HCT116 (cell line): Measurements from ENCODE around the gene PSG2. TPM values are rescaled to one million over a fixed set of nuclear protein-coding genes. Genes with fewer than 3 reads are reported as not detected.
"Not testable (repeated sequence)": the region's sequence is repeated elsewhere in the genome, so short reads cannot be mapped to it uniquely, and the experiment has no call there.

Experiments used
- ATAC-seq: fragments of 200-7000 bp; cut with Tn5 transposase; 2 replicates; pipeline ENCODE4 v1.9.1; 2020; ENCODE audit warnings: mild to moderate bottlenecking, moderate library complexity
- BruUV-seq: library from RNA; stranded (reverse); fragments of 400-500 nt; replicated peaks from 2 replicates; lab custom pipeline; 2021; lab: Mats Ljungman, UMichigan
- CTCF ChIA-PET: fragments of 300-600 bp; sonication (Branson Sonifier 250); formaldehyde crosslinking; loops from one replicate; lab custom pipeline; 2021; ENCODE audit warnings: antibody characterized with exemption; lab: Charles Lee
- POLR2A ChIA-PET: fragments of 300-600, 350-600 bp; sonication (Branson Sonifier 250); formaldehyde crosslinking; loops from one replicate; lab custom pipeline; 2021; ENCODE audit warnings: antibody characterized with exemption; lab: Charles Lee
- RAD21 ChIA-PET, 2 experiments: fragments of 300-600 bp; sonication (Branson Sonifier 250); formaldehyde crosslinking; loops; one replicate each; lab custom pipeline; 2023; ENCODE audit warnings: low total read pairs in 2 of 2; ENCODE audit not compliant: uncharacterized antibody in 2 of 2, unreplicated experiment in 2 of 2, low non-redundant PET in 1 of 2; lab: Charles Lee
- DNase-seq: peaks from one replicate; pipeline ENCODE4 v3.0.0-alpha.2; 2010; ENCODE audit warnings: low read depth, low spot score
- H2AFZ ChIP-seq: fragments of 200-600 bp; shearing (Covaris generic), sonication (generic); 2 replicates; pipeline ENCODE4 v1.6.1; 2017; ENCODE audit warnings: low read depth, mixed run types, mixed read lengths, antibody characterized with exemption, low read length; ENCODE audit not compliant: poor library complexity, severe bottlenecking
- H3K27ac ChIP-seq: 2 replicates; pipeline ENCODE4 v1.5.1; 2012; ENCODE audit warnings: low read depth, low read length
- H3K27me3 ChIP-seq: fragments of 200-600 bp; sonication (generic); 2 replicates; pipeline ENCODE4 v1.6.1; 2016; ENCODE audit warnings: mixed run types, low read length, mixed read lengths; ENCODE audit not compliant: insufficient read depth
- H3K36me3 ChIP-seq, 2 experiments: fragments of 200-500 bp in 1 of 2; fragments of 200-600 bp in 1 of 2; sonication (Bioruptor generic) in 1 of 2; sonication (generic) in 1 of 2; 2 replicates each; pipeline versions ENCODE4 v1.5.1 to v1.6.1; 2014 to 2016; ENCODE audit warnings: low read length in 2 of 2, inconsistent platforms in 1 of 2, mixed read lengths in 1 of 2, mixed run types in 1 of 2; ENCODE audit not compliant: insufficient read depth in 2 of 2, control insufficient read depth in 1 of 2
- H3K4me1 ChIP-seq, 2 experiments: fragments of 200-600 bp in 1 of 2; sonication (generic) in 1 of 2; 2 replicates each; pipeline versions ENCODE4 v1.5.1 to v1.6.1; 2012 to 2017; ENCODE audit warnings: low read length in 2 of 2, inconsistent platforms in 1 of 2, mild to moderate bottlenecking in 1 of 2, mixed read lengths in 1 of 2, mixed run types in 1 of 2, moderate library complexity in 1 of 2; ENCODE audit not compliant: insufficient read depth in 2 of 2, control insufficient read depth in 1 of 2
- H3K4me2 ChIP-seq: fragments of 200-600 bp; sonication (generic); 2 replicates; pipeline ENCODE4 v1.6.1; 2017; ENCODE audit warnings: mixed run types, low read length, mixed read lengths
- H3K4me3 ChIP-seq, 2 experiments: fragments of 200-600 bp in 1 of 2; sonication (generic) in 1 of 2; replicated peaks in 1 of 2; 2 replicates each; pipeline ENCODE4 v1.5.1; 2011 to 2016; ENCODE audit warnings: low read length in 2 of 2, control low read depth in 1 of 2, low read depth in 1 of 2, mild to moderate bottlenecking in 1 of 2, mixed read lengths in 1 of 2, mixed run types in 1 of 2
- H3K79me2 ChIP-seq: fragments of 200-600 bp; sonication (generic); 2 replicates; pipeline ENCODE4 v1.6.1; 2017; ENCODE audit warnings: mild to moderate bottlenecking, mixed run types, low read length, moderate library complexity, mixed read lengths; ENCODE audit not compliant: insufficient read depth
- H3K9ac ChIP-seq: fragments of 200-600 bp; sonication (generic); 2 replicates; pipeline ENCODE4 v1.6.1; 2016; ENCODE audit warnings: low read length, mixed read lengths
- H3K9me2 ChIP-seq: fragments of 200-600 bp; sonication (generic), shearing (Covaris generic); 2 replicates; pipeline ENCODE4 v1.6.1; 2017; ENCODE audit warnings: mixed run types, mild to moderate bottlenecking, moderate library complexity; ENCODE audit not compliant: insufficient read depth
- H3K9me3 ChIP-seq, 2 experiments: fragments of 200-500 bp in 1 of 2; fragments of 200-600 bp in 1 of 2; sonication (Bioruptor generic) in 1 of 2; sonication (generic) in 1 of 2; 2 replicates each; pipeline ENCODE4 v1.6.1; 2014 to 2017; ENCODE audit warnings: low read length in 2 of 2, mixed read lengths in 2 of 2, inconsistent platforms in 1 of 2, low read depth in 1 of 2, mild to moderate bottlenecking in 1 of 2, mixed run types in 1 of 2, moderate library complexity in 1 of 2; ENCODE audit not compliant: control insufficient read depth in 1 of 2, insufficient read depth in 1 of 2
- H4K20me1 ChIP-seq: fragments of 200-600 bp; sonication (generic), shearing (Covaris generic); 2 replicates; pipeline ENCODE4 v1.6.1; 2017; ENCODE audit warnings: mixed run types, mild to moderate bottlenecking, moderate library complexity; ENCODE audit not compliant: insufficient read depth
- CEBPB ChIP-seq: IDR thresholded peaks from 2 replicates; pipeline ENCODE4 v1.6.1; 2012; ENCODE audit warnings: low read depth
- EZH2phosphoT487 ChIP-seq: fragments of 200-600 bp; IDR thresholded peaks from 2 replicates; pipeline ENCODE4 v1.6.1; 2018; ENCODE audit warnings: antibody characterized with exemption, borderline replicate concordance
- RAD21 ChIP-seq: IDR thresholded peaks from 2 replicates; pipeline ENCODE4 v1.6.1; 2012; ENCODE audit warnings: low read depth, mild to moderate bottlenecking
- intact Hi-C: fragments of 100-400 bp; cut with micrococcal nuclease; formaldehyde crosslinking; loops from 2 replicates; pipeline ENCODE4 v1.10.0; 2022
- total RNA-seq: library from RNA; stranded (reverse); gene quantifications from one replicate; pipeline ENCODE4 v1.2.1, GENCODE V29; 2021; ENCODE audit not compliant: unreplicated experiment
- TF ChIP-seq, protein P1 (sequence below), 3 experiments: fragments of 200-600 bp in 1 of 3; sonication (generic) in 1 of 3; IDR thresholded peaks in 2 of 3; conservative IDR thresholded peaks in 1 of 3; 2 replicates each; pipeline ENCODE4 v1.5.1; 2012 to 2017; ENCODE audit warnings: low read depth in 2 of 3, low read length in 2 of 3, antibody characterized with exemption in 1 of 3, borderline replicate concordance in 1 of 3, control low read depth in 1 of 3, mild to moderate bottlenecking in 1 of 3, mixed read lengths in 1 of 3, mixed run types in 1 of 3, moderate library complexity in 1 of 3; ENCODE audit not compliant: insufficient read depth in 1 of 3

PSG2 gene
- total RNA-seq, 1 experiment from 2014 or later, result not detected

- H3K9me2 ChIP-seq, result no peaks in the 10 kb centered on the region
- intact Hi-C loops, result loop anchor here (5.0 to 10.0 kb wide), 3 partner anchors 90 to 307 kb away; partner anchors contain the start of gene PSG4
- no peaks in the 10 kb centered on the region for H3K36me3 ChIP-seq
- no peak overlapping the region for H3K27ac ChIP-seq
- CTCF ChIA-PET, result interaction anchor here (0.9 to 1.3 kb wide), 8 partner anchors 17 to 308 kb away, joined by 3 to 5 read pairs (median 3); no protein-coding TSS in a partner anchor
- H3K79me2 ChIP-seq, result no peaks in the 10 kb centered on the region
- no peaks in the 10 kb centered on the region for H3K4me1 ChIP-seq
- no peak overlapping the region for H3K4me3 ChIP-seq
- no peak for TF ChIP-seq CEBPB
- TF ChIP-seq RAD21, result peak; percentile 43
- TF ChIP-seq, protein P1, sequence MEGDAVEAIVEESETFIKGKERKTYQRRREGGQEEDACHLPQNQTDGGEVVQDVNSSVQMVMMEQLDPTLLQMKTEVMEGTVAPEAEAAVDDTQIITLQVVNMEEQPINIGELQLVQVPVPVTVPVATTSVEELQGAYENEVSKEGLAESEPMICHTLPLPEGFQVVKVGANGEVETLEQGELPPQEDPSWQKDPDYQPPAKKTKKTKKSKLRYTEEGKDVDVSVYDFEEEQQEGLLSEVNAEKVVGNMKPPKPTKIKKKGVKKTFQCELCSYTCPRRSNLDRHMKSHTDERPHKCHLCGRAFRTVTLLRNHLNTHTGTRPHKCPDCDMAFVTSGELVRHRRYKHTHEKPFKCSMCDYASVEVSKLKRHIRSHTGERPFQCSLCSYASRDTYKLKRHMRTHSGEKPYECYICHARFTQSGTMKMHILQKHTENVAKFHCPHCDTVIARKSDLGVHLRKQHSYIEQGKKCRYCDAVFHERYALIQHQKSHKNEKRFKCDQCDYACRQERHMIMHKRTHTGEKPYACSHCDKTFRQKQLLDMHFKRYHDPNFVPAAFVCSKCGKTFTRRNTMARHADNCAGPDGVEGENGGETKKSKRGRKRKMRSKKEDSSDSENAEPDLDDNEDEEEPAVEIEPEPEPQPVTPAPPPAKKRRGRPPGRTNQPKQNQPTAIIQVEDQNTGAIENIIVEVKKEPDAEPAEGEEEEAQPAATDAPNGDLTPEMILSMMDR (IDR thresholded peaks at IDR 0.05 in 2 of 3, conservative IDR thresholded peaks at IDR 0.05 in 1 of 3; ENCODE audit: borderline replicate concordance in 1 of 3, insufficient read depth in 1 of 3, low read depth in 2 of 3, low read length in 2 of 3), result peak; percentile 36 to 62 (median 42); a peak in 5 of 6 replicates
- TF ChIP-seq EZH2phosphoT487, result no peak
- no peak overlapping the region for H3K9ac ChIP-seq
- no peak overlapping the region for H3K4me2 ChIP-seq
- POLR2A ChIA-PET, result no interaction called here
- no peaks in the 10 kb centered on the region for H3K27me3 ChIP-seq
- ATAC-seq (peak; percentile 66), DNase-seq (no peak)
- H4K20me1 ChIP-seq, result no peaks in the 10 kb centered on the region
- no TSS peak for BruUV-seq
- H3K9me3 ChIP-seq, result no peaks in the 10 kb centered on the region
- RAD21 ChIA-PET, result no interaction called here
- no peak overlapping the region for H2AFZ ChIP-seq
Observed at GRCh38 chr19:43101950-43102349, 19.4 kb upstream of the PSG2 start.

DNA sequence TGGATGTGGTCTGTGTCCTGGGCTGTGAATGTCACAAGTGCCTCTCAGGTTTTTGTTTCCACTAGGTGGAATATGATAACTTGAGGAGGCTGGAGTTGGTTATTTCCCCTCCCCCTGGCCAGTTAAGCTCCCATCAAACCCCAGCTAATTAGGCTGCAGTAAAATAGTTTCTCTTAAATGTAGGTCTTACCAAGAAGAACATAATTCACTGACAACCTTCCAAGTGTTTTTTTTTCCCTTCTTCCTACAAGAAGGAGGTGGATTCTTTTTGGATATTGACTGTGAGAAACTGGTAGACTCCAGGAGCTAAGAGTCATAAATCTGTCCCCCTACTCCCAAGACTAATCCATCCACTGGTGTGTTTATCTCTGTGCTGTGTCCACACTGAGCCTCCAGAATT lies 15.9 kb upstream of the PSG2 start:
- H3K27me3 ChIP-seq, H4K20me1 ChIP-seq, H3K79me2 ChIP-seq, H3K4me3 ChIP-seq, intact Hi-C loops, H3K36me3 ChIP-seq, H3K9me3 ChIP-seq, BruUV-seq, H3K27ac ChIP-seq, ATAC-seq, DNase-seq, CTCF ChIA-PET, H3K9me2 ChIP-seq, H3K9ac ChIP-seq, H3K4me1 ChIP-seq, RAD21 ChIA-PET, POLR2A ChIA-PET, H2AFZ ChIP-seq, H3K4me2 ChIP-seq: not testable (repeated sequence)
